Measurements from ENCODE around the gene PRICKLE1. TPM values are rescaled to one million over a fixed set of nuclear protein-coding genes. Genes with fewer than 3 reads are reported as not detected.

PRICKLE1 gene
- total RNA-seq, 1 donor from 2014 or later = 6.4 TPM

GRCh38 chr12:42560977-42561376 lies 28.6 kb downstream of the PRICKLE1 start:
- TF ChIP-seq, protein P1, sequence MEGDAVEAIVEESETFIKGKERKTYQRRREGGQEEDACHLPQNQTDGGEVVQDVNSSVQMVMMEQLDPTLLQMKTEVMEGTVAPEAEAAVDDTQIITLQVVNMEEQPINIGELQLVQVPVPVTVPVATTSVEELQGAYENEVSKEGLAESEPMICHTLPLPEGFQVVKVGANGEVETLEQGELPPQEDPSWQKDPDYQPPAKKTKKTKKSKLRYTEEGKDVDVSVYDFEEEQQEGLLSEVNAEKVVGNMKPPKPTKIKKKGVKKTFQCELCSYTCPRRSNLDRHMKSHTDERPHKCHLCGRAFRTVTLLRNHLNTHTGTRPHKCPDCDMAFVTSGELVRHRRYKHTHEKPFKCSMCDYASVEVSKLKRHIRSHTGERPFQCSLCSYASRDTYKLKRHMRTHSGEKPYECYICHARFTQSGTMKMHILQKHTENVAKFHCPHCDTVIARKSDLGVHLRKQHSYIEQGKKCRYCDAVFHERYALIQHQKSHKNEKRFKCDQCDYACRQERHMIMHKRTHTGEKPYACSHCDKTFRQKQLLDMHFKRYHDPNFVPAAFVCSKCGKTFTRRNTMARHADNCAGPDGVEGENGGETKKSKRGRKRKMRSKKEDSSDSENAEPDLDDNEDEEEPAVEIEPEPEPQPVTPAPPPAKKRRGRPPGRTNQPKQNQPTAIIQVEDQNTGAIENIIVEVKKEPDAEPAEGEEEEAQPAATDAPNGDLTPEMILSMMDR (IDR thresholded peaks at IDR 0.05; ENCODE audit: partially characterized antibody, unreplicated experiment) = no peak
- Mint-ChIP-seq H3K36me3 (ENCODE audit: unreplicated experiment) (no peaks in the 10 kb centered on the region), H3K4me3 (ENCODE audit: unreplicated experiment) (no peak overlapping the region), H3K27ac (ENCODE audit: unreplicated experiment) (no peak overlapping the region), H3K9me3 (ENCODE audit: unreplicated experiment) (no peaks in the 10 kb centered on the region), H3K27me3 (ENCODE audit: unreplicated experiment) (no peaks in the 10 kb centered on the region), H3K4me1 (ENCODE audit: low read depth, unreplicated experiment) (no peaks in the 10 kb centered on the region)
- no peak for DNase-seq

GRCh38 chr12:42557586-42558172 lies 31.9 kb downstream of the PRICKLE1 start:
- Mint-ChIP-seq H3K36me3 (ENCODE audit: unreplicated experiment) (no peaks in the 10 kb centered on the region), H3K4me1 (ENCODE audit: low read depth, unreplicated experiment) (no peaks in the 10 kb centered on the region), H3K9me3 (ENCODE audit: unreplicated experiment) (no peaks in the 10 kb centered on the region), H3K4me3 (ENCODE audit: unreplicated experiment) (no peak overlapping the region), H3K27me3 (ENCODE audit: unreplicated experiment) (no peaks in the 10 kb centered on the region), H3K27ac (ENCODE audit: unreplicated experiment) (no peak overlapping the region)
- TF ChIP-seq, protein P1 (IDR thresholded peaks at IDR 0.05; ENCODE audit: partially characterized antibody, unreplicated experiment) = no peak
- no peak for DNase-seq

- H3K27me3 Mint-ChIP-seq (ENCODE audit: unreplicated experiment) = no peaks in the 10 kb centered on the region
Measured at GRCh38 chr12:42556917-42557316, 32.6 kb downstream of the PRICKLE1 start.

DNA sequence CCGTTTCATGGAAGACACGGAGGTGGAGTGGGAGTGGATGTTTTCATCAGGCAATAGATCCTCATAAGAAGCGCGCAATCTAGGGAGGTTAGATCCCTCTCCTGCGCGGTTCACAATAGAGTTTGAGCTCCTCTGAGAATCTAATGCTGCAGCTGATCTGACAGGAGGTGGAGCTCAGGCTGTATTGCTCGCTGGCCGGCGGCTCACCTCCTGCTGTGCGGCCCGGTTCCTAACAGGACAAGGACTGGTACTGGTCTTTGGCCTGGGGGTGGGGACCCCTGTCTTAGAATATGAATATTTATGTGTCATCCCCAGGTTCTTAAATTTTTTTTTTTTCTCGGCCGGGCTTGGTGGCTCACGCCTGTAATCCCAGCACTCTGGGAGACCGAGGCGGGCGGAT lies 36.7 kb downstream of the PRICKLE1 start:
- H3K27me3 Mint-ChIP-seq (ENCODE audit: unreplicated experiment) = no peaks in the 10 kb centered on the region
- peak overlapping the region; percentile 54 for H3K4me3 Mint-ChIP-seq (ENCODE audit: unreplicated experiment)
- H3K4me1 Mint-ChIP-seq (ENCODE audit: low read depth, unreplicated experiment) = no peaks in the 10 kb centered on the region
- peak; percentile 23 for DNase-seq
- no peaks in the 10 kb centered on the region for H3K9me3 Mint-ChIP-seq (ENCODE audit: unreplicated experiment)
- H3K27ac Mint-ChIP-seq (ENCODE audit: unreplicated experiment) = no peak overlapping the region
- H3K36me3 Mint-ChIP-seq (ENCODE audit: unreplicated experiment) = no peaks in the 10 kb centered on the region
- TF ChIP-seq, protein P1 (IDR thresholded peaks at IDR 0.05; ENCODE audit: partially characterized antibody, unreplicated experiment) = no peak

More at GRCh38 chr12:42556917-42557316, 32.6 kb downstream of the PRICKLE1 start:
- no peaks in the 10 kb centered on the region for H3K9me3 Mint-ChIP-seq (ENCODE audit: unreplicated experiment)
- H3K27ac Mint-ChIP-seq (ENCODE audit: unreplicated experiment) = no peak overlapping the region
- H3K4me1 Mint-ChIP-seq (ENCODE audit: low read depth, unreplicated experiment) = no peaks in the 10 kb centered on the region
- TF ChIP-seq, protein P1 (IDR thresholded peaks at IDR 0.05; ENCODE audit: partially characterized antibody, unreplicated experiment) = no peak
- DNase-seq = no peak
- no peak overlapping the region for H3K4me3 Mint-ChIP-seq (ENCODE audit: unreplicated experiment)
- no peaks in the 10 kb centered on the region for H3K36me3 Mint-ChIP-seq (ENCODE audit: unreplicated experiment)

GRCh38 chr12:42550800-42551199 lies 38.7 kb downstream of the PRICKLE1 start:
- H3K27me3 Mint-ChIP-seq (ENCODE audit: unreplicated experiment) = no peaks in the 10 kb centered on the region
- no peak for DNase-seq
- H3K4me1 Mint-ChIP-seq (ENCODE audit: low read depth, unreplicated experiment) = no peaks in the 10 kb centered on the region
- no peaks in the 10 kb centered on the region for H3K36me3 Mint-ChIP-seq (ENCODE audit: unreplicated experiment)
- no peaks in the 10 kb centered on the region for H3K9me3 Mint-ChIP-seq (ENCODE audit: unreplicated experiment)
- no peak overlapping the region for H3K27ac Mint-ChIP-seq (ENCODE audit: unreplicated experiment)
- no peak overlapping the region for H3K4me3 Mint-ChIP-seq (ENCODE audit: unreplicated experiment)
- TF ChIP-seq, protein P1 (IDR thresholded peaks at IDR 0.05; ENCODE audit: partially characterized antibody, unreplicated experiment) = no peak

Measured in glutamatergic neuron (in vitro differentiated cells).